ENCODE measurements around the gene MPZL3. TPM values are rescaled to one million over a fixed set of nuclear protein-coding genes. Genes with fewer than 3 reads are reported as not detected.

The MPZL3 gene, protein sequence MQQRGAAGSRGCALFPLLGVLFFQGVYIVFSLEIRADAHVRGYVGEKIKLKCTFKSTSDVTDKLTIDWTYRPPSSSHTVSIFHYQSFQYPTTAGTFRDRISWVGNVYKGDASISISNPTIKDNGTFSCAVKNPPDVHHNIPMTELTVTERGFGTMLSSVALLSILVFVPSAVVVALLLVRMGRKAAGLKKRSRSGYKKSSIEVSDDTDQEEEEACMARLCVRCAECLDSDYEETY
- total RNA-seq (10 to 100 TPM; 29.9 to 32.0 TPM), polyA plus RNA-seq (10 to 100 TPM; 12.3 to 12.6 TPM)

DNA sequence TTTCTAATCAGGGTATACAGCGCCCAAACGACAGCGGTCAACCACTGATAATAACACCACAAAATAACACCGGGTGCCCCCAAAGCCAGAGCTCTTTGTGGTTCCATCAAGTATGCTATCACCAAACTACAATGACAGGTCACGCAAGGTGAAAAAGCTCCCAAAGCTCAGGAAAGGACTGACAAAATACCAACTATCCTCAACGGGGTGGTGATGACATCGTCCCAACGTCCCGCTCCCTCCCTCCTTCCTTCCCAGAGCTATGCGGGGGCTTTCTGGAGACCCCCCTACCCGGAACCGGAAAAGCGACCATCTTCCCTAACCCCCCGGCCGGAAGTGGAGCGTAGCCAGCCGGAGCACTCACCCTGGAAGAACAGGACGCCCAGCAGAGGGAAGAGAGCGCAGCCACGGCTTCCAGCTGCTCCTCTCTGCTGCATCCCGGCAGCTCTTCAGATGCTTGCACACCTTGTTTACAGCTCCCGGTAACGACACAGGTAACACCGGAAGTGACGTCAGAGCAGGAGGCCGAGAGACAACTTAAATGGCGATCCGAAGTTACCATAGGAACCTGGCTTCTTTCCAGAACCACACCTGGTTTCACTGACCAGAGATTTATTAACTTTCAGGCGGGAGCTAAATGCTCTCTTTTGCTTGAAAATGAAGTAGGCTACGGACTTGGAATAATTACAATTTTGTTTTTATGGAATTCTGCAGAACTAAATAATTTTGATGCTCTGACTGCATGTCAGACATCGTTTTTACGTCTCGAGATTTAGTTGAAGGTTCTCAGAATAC lies at the start of gene MPZL3:
Gene MPZL3, minus strand, starts transcription at position 508 of the 795 bp plus-strand sequence. Its CDS starts 71 bp downstream, at position 437.
- peak within 1 kb of the TSS; percentile 57 to 94 for H3K4me3 ChIP-seq (ENCODE audit: low read length in 2 of 2)
- peaks cover 26 to 53% (median 39%) of the 10 kb centered on the region in 4 donors for H3K4me1 Mint-ChIP-seq
- POLR2A ChIA-PET (ENCODE audit: partially characterized antibody) = interaction anchor here (0.6 to 3.1 kb wide), 29 partner anchors 11 to 186 kb away, joined by 3 to 71 read pairs (median 8); partner anchors contain the start of genes CD3D, CD3E, CD3G and JAML

DNA sequence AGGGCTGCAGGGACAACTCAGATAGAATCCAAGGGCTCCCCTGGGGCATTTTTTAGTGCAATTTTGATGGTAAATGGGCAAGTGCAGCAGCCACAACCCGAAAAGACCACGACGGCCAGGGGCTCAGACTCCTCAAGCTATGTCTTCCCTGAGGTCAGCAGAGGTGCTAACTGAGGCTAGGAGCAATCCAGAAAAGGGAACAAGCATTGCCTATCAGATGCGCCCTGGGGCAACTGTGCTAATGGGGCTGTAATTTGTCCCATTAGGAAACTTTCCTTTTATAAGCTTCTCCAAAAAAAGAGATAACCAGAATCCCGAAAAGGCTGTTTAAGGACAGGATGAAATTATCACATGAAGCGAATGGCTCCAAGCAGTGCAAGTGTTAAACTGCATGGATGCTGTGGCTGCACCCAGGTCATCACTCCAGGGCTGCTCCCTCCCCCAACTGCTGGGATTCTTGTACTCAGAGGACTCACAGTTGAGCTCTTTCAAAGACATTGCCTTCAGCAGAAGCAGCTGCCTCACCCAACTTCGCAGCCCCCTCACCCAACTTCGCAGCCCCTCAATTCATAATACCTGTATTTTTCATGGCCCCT lies 49.5 kb upstream of the MPZL3 start:
- intact Hi-C loops (cut with micrococcal nuclease) = no loop called here
- Mint-ChIP-seq H3K4me1 (peaks cover 24 to 64% (median 39%) of the 10 kb centered on the region in 4 donors), H3K4me3 (peak overlapping the region in 1 of 8 donors; percentile 17), H3K9me3 (no peaks in the 10 kb centered on the region), H3K27me3 (no peaks in the 10 kb centered on the region), H3K36me3 (peaks cover 13 to 21% of the 10 kb centered on the region in 2 donors), H3K27ac (peak overlapping the region in 5 of 7 donors; percentile 31 to 98 (median 61))
- no peaks in the 10 kb centered on the region for H3K27me3 ChIP-seq (ENCODE audit: insufficient read depth, low read length)
- no peaks in the 10 kb centered on the region for H3K36me3 ChIP-seq (ENCODE audit: insufficient read depth, low read length)
- H3K4me1 ChIP-seq (ENCODE audit: insufficient read depth, low read length) = peaks cover 38% of the 10 kb centered on the region
- no peak for DNase-seq
- POLR2A ChIA-PET (ENCODE audit: partially characterized antibody) = interaction anchor here (1.1 to 2.6 kb wide), 3 partner anchors 58 to 78 kb away, joined by 4 to 7 read pairs (median 7); partner anchors contain the start of genes JAML and UBE4A
- no peak overlapping the region for H3K27ac ChIP-seq (ENCODE audit: low read depth, low read length)
- CTCF ChIA-PET (ENCODE audit: partially characterized antibody) = interaction anchor here (0.6 to 2.4 kb wide), 5 partner anchors 10 to 103 kb away, joined by 3 to 10 read pairs (median 3); partner anchors contain the start of gene UBE4A
- no peaks in the 10 kb centered on the region for H3K9me3 ChIP-seq (ENCODE audit: control insufficient read depth in 1 of 2, low read length in 2 of 2)
- H3K4me3 ChIP-seq (ENCODE audit: low read length in 2 of 2) = no peak overlapping the region

More for the DNA sequence above, at the start of gene MPZL3:
- Histone ChIP-seq H3K9me3 (ENCODE audit: control insufficient read depth in 1 of 2, low read length in 2 of 2) (no peaks in the 10 kb centered on the region), H3K27ac (ENCODE audit: low read depth, low read length) (peak within 1 kb of the TSS; percentile 94), H3K4me1 (ENCODE audit: insufficient read depth, low read length) (peaks cover 43% of the 10 kb centered on the region), H3K36me3 (ENCODE audit: insufficient read depth, low read length) (no peaks in the 10 kb centered on the region), H3K27me3 (ENCODE audit: insufficient read depth, low read length) (no peaks in the 10 kb centered on the region)
- peak within 1 kb of the TSS; percentile 99 to 100 (median 99) for H3K27ac Mint-ChIP-seq
- H3K9me3 Mint-ChIP-seq = no peaks in the 10 kb centered on the region
- DNase-seq = peak; percentile 87 to 96 (median 91)
- peaks cover 4 to 18% of the 10 kb centered on the region in 2 donors for H3K36me3 Mint-ChIP-seq
- CTCF ChIA-PET (ENCODE audit: partially characterized antibody) = interaction anchor here (0.7 to 2.3 kb wide), 13 partner anchors 8 to 102 kb away, joined by 3 to 30 read pairs (median 5); partner anchors contain the start of gene JAML
- H3K4me3 Mint-ChIP-seq = peak within 1 kb of the TSS; percentile 95 to 99 (median 98)
- peaks cover 0 to 2% of the 10 kb centered on the region in 2 donors for H3K27me3 Mint-ChIP-seq
- intact Hi-C loops (cut with micrococcal nuclease) = loop anchor here (1.0 kb wide), 2 partner anchors 11 to 28 kb away; no protein-coding TSS in a partner anchor

DNA sequence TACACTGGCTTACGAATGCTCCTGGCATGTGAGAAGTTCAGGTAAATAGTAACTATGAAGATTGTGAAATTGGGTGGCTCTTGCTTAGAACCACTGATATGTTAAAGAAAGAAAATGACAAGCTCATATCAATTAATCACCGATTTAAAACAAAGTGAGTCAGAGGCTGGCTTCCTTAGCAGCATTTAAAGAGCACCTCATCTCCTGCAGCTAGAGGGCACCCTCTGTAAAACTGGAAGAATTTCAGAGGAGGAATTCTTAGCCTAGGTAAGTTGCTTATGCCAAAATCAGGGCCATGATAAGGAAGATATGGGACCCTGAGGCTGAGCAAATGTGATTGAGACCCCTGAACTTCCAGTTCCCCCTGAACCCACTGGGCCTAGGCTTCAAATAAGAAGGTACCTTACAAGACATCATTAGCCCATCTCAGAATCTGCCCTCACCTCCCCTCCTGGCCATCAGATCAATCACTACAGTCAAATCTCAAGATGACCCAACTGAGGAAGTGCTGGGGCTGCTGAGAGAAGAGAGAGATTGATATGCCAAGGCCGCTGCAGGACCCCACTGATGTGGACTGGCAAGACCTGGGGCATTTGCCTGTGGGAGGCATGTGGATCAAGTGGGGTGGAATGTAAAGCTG lies 43.8 kb upstream of the MPZL3 start:
- Mint-ChIP-seq H3K36me3 (no peaks in the 10 kb centered on the region), H3K27ac (peak overlapping the region; percentile 0 to 88 (median 72)), H3K4me3 (peak overlapping the region in 1 of 8 donors; percentile 11), H3K27me3 (no peaks in the 10 kb centered on the region), H3K9me3 (peaks cover 0 to 1% (median 0%) of the 10 kb centered on the region in 8 donors), H3K4me1 (peaks cover 10 to 22% (median 14%) of the 10 kb centered on the region in 4 donors)
- Histone ChIP-seq H3K27ac (ENCODE audit: low read depth, low read length) (no peak overlapping the region), H3K4me3 (ENCODE audit: low read length in 2 of 2) (no peak overlapping the region), H3K36me3 (ENCODE audit: insufficient read depth, low read length) (no peaks in the 10 kb centered on the region), H3K9me3 (ENCODE audit: control insufficient read depth in 1 of 2, low read length in 2 of 2) (no peaks in the 10 kb centered on the region), H3K4me1 (ENCODE audit: insufficient read depth, low read length) (peaks cover 9% of the 10 kb centered on the region), H3K27me3 (ENCODE audit: insufficient read depth, low read length) (no peaks in the 10 kb centered on the region)
- POLR2A ChIA-PET (ENCODE audit: partially characterized antibody) = interaction anchor here (0.6 to 2.1 kb wide), 15 partner anchors 9 to 140 kb away, joined by 3 to 14 read pairs (median 5); partner anchors contain the start of genes CD3E, JAML, KMT2A and MPZL3
- intact Hi-C loops (cut with micrococcal nuclease) = loop anchor here (1.0 kb wide), 4 partner anchors 9 to 192 kb away; no protein-coding TSS in a partner anchor
- DNase-seq = peak; percentile 46 to 59 (median 52)
- CTCF ChIA-PET (ENCODE audit: partially characterized antibody) = interaction anchor here (0.6 to 4.8 kb wide), 52 partner anchors 9 to 1086 kb away, joined by 3 to 52 read pairs (median 4); partner anchors contain the start of genes CD3E, JAML, MPZL2 and UBE4A

DNA sequence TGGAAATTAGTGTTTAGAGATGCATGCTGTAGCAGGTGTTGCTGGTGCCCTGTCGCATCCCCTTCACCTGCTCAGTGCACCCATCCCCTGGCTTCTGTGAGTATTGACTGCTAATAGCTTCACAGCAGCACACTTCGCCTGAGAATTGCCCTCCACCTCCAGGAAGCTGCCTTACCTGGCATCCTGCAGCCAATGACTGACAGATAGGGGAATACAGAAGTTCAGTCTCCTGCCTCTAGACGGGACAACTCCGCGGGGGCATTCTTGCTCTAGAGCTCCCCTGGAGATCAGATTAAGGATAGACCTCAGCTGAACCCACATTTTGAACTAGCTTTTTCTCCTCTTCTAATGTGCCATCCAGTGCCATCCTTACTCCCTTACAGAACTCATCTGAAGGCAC lies 43.0 kb upstream of the MPZL3 start:
- H3K4me3 Mint-ChIP-seq = no peak overlapping the region
- DNase-seq = peak in 1 of 5 donors; percentile 34
- CTCF ChIA-PET (ENCODE audit: partially characterized antibody) = interaction anchor here (0.6 to 4.8 kb wide), 51 partner anchors 10 to 1085 kb away, joined by 3 to 52 read pairs (median 5); partner anchors contain the start of genes CD3E, MPZL2 and UBE4A
- no peaks in the 10 kb centered on the region for H3K36me3 ChIP-seq (ENCODE audit: insufficient read depth, low read length)
- peaks cover 0 to 1% (median 0%) of the 10 kb centered on the region in 8 donors for H3K9me3 Mint-ChIP-seq
- no peaks in the 10 kb centered on the region for H3K27me3 Mint-ChIP-seq
- H3K4me3 ChIP-seq (ENCODE audit: low read length in 2 of 2) = no peak overlapping the region
- H3K27ac ChIP-seq (ENCODE audit: low read depth, low read length) = no peak overlapping the region
- no peaks in the 10 kb centered on the region for H3K36me3 Mint-ChIP-seq
- peak overlapping the region in 1 of 7 donors; percentile 59 for H3K27ac Mint-ChIP-seq
- no peaks in the 10 kb centered on the region for H3K27me3 ChIP-seq (ENCODE audit: insufficient read depth, low read length)
- H3K9me3 ChIP-seq (ENCODE audit: control insufficient read depth in 1 of 2, low read length in 2 of 2) = no peaks in the 10 kb centered on the region
- intact Hi-C loops (cut with micrococcal nuclease) = loop anchor here (1.0 kb wide), 1 partner anchor 97 kb away; no protein-coding TSS in a partner anchor
- H3K4me1 ChIP-seq (ENCODE audit: insufficient read depth, low read length) = peaks cover 9% of the 10 kb centered on the region
- H3K4me1 Mint-ChIP-seq = peaks cover 11 to 19% (median 15%) of the 10 kb centered on the region in 4 donors
- POLR2A ChIA-PET (ENCODE audit: partially characterized antibody) = interaction anchor here (0.6 to 2.1 kb wide), 12 partner anchors 9 to 140 kb away, joined by 3 to 14 read pairs (median 5); partner anchors contain the start of genes CD3E, JAML, KMT2A and MPZL3

DNA sequence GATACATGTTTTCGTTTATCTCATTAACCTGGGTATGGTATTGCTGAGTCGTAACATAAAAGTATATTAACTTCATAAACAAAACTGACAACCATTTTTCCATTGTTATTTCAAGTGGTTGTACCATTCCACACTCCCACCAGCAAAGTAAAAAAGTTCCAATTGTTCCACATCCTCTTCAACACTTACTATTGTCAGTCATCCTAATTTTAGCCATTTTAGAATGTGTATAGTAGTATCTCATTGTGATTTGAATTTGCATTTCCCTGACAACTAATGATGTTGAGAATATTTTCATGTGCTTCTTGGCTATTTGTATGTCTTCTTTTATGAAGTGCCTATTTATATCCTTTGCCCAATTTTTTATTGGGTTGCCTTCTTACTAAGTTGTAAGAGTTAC lies 41.9 kb upstream of the MPZL3 start:
- no peak overlapping the region for H3K27ac ChIP-seq (ENCODE audit: low read depth, low read length)
- Mint-ChIP-seq H3K4me3 (no peak overlapping the region), H3K4me1 (peaks cover 11 to 19% (median 14%) of the 10 kb centered on the region in 4 donors), H3K36me3 (no peaks in the 10 kb centered on the region), H3K27ac (peak overlapping the region in 1 of 7 donors; percentile 7), H3K27me3 (no peaks in the 10 kb centered on the region), H3K9me3 (peaks cover 0 to 1% (median 0%) of the 10 kb centered on the region in 8 donors)
- H3K9me3 ChIP-seq (ENCODE audit: control insufficient read depth in 1 of 2, low read length in 2 of 2) = no peaks in the 10 kb centered on the region
- no peaks in the 10 kb centered on the region for H3K36me3 ChIP-seq (ENCODE audit: insufficient read depth, low read length)
- peaks cover 9% of the 10 kb centered on the region for H3K4me1 ChIP-seq (ENCODE audit: insufficient read depth, low read length)
- POLR2A ChIA-PET (ENCODE audit: partially characterized antibody) = no interaction called here
- H3K27me3 ChIP-seq (ENCODE audit: insufficient read depth, low read length) = no peaks in the 10 kb centered on the region
- CTCF ChIA-PET (ENCODE audit: partially characterized antibody) = interaction anchor here (0.6 to 4.8 kb wide), 7 partner anchors 11 to 148 kb away, joined by 4 to 52 read pairs (median 16); partner anchors contain the start of gene CD3E
- intact Hi-C loops (cut with micrococcal nuclease) = no loop called here
- DNase-seq = no peak
- H3K4me3 ChIP-seq (ENCODE audit: low read length in 2 of 2) = no peak overlapping the region

Measured in CD4-positive, alpha-beta memory T cell (primary cell).